HepG2 (cell line): Measurements from ENCODE around the gene PLEKHG4B.

ENCODE experiments used
- ZNF446 ChIP-seq: sonication (generic); formaldehyde crosslinking; IDR thresholded peaks from 2 replicates; pipeline ENCODE4 v1.5.0; 2020; ENCODE audit warnings: mild to moderate bottlenecking, missing genetic modification reagents
- ZNF501 ChIP-seq: sonication (generic); formaldehyde crosslinking; IDR thresholded peaks from 2 replicates; pipeline ENCODE4 v1.5.1; 2020; ENCODE audit warnings: mild to moderate bottlenecking, moderate library complexity, missing genetic modification reagents
- ZNF841 ChIP-seq: sonication (generic); formaldehyde crosslinking; IDR thresholded peaks from 2 replicates; pipeline ENCODE4 v1.8.1; 2023; ENCODE audit warnings: missing genetic modification reagents, borderline replicate concordance
- TF ChIP-seq, protein P1 (sequence below): sonication (generic); formaldehyde crosslinking; IDR thresholded peaks from 2 replicates; pipeline ENCODE4 v1.5.0; 2020; ENCODE audit warnings: mild to moderate bottlenecking, missing genetic modification reagents, moderate library complexity

DNA sequence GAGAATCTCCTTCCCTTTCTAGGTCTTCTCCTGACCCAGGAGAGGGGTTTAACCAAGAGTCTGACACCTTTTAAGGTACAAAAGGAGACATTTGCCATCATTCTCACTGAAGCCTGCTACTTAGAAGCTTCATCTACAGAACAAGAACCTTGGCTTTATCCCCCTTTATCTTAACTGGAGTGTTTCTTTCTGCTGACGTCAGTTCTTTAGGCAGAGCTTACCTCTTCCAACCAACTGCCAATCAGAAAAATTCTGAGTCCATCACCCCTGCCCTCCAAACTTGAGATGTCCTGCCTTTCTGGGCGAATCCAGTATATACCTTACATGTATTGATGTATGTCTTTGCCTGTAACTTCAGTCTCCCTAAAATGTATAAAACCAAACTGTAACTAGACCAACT lies 37.2 kb downstream of the PLEKHG4B start:
- no peak for TF ChIP-seq ZNF841
- TF ChIP-seq, protein P1, sequence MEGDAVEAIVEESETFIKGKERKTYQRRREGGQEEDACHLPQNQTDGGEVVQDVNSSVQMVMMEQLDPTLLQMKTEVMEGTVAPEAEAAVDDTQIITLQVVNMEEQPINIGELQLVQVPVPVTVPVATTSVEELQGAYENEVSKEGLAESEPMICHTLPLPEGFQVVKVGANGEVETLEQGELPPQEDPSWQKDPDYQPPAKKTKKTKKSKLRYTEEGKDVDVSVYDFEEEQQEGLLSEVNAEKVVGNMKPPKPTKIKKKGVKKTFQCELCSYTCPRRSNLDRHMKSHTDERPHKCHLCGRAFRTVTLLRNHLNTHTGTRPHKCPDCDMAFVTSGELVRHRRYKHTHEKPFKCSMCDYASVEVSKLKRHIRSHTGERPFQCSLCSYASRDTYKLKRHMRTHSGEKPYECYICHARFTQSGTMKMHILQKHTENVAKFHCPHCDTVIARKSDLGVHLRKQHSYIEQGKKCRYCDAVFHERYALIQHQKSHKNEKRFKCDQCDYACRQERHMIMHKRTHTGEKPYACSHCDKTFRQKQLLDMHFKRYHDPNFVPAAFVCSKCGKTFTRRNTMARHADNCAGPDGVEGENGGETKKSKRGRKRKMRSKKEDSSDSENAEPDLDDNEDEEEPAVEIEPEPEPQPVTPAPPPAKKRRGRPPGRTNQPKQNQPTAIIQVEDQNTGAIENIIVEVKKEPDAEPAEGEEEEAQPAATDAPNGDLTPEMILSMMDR (CRISPR knock-in tag), result no peak
- TF ChIP-seq ZNF501 (CRISPR knock-in tag), result no peak
- no peak for TF ChIP-seq ZNF446 (CRISPR knock-in tag)
